ENCODE data around the gene MRPL28.

Gene MRPL28

GRCh38 chr16:354971-355461 is 15.3 kb downstream of the MRPL28 start:
- no peak overlapping the region for H3K4me3 ChIP-seq (ENCODE audit: low read length)
- DNase-seq (ENCODE audit: low read depth), result no peak
- no peak for TF ChIP-seq CTCF (IDR thresholded peaks at IDR 0.05; ENCODE audit: insufficient read depth, low read depth, low read length, missing control alignments)

- peak; percentile 97 for DNase-seq (ENCODE audit: low read depth)
- no peak overlapping the region for H3K4me3 ChIP-seq (ENCODE audit: low read length)
- TF ChIP-seq CTCF (IDR thresholded peaks at IDR 0.05; ENCODE audit: insufficient read depth, low read depth, low read length, missing control alignments), result no peak
These were observed 16.0 kb downstream of the MRPL28 start for GRCh38 chr16:354291-354881.

GRCh38 chr16:353404-354290 is 16.7 kb downstream of the MRPL28 start:
- DNase-seq (ENCODE audit: low read depth), result peak; percentile 34
- no peak for TF ChIP-seq CTCF (IDR thresholded peaks at IDR 0.05; ENCODE audit: insufficient read depth, low read depth, low read length, missing control alignments)
- peak overlapping the region; percentile 43 for H3K4me3 ChIP-seq (ENCODE audit: low read length)

GRCh38 chr16:352547-353403 is 17.6 kb downstream of the MRPL28 start, which contains the start of gene AXIN1:
Gene AXIN1 (minus strand): TSS chr16:352723. CDS start chr16:347025, 5,698 bp downstream.
- peak; percentile 22 for TF ChIP-seq CTCF (IDR thresholded peaks at IDR 0.05; ENCODE audit: insufficient read depth, low read depth, low read length, missing control alignments)
- peak; percentile 99 for DNase-seq (ENCODE audit: low read depth)
- peak within 1 kb of the TSS; percentile 65 for H3K4me3 ChIP-seq (ENCODE audit: low read length)

- H3K4me3 ChIP-seq (ENCODE audit: low read length), result peak overlapping the region; percentile 65
- TF ChIP-seq CTCF (IDR thresholded peaks at IDR 0.05; ENCODE audit: insufficient read depth, low read depth, low read length, missing control alignments), result no peak
- DNase-seq (ENCODE audit: low read depth), result peak; percentile 23
These were observed 18.4 kb downstream of the MRPL28 start for GRCh38 chr16:351804-352520.

GRCh38 chr16:350203-350602 is 20.1 kb downstream of the MRPL28 start:
- no peak overlapping the region for H3K4me3 ChIP-seq (ENCODE audit: low read length)
- DNase-seq (ENCODE audit: low read depth), result no peak
- no peak for TF ChIP-seq CTCF (IDR thresholded peaks at IDR 0.05; ENCODE audit: insufficient read depth, low read depth, low read length, missing control alignments)

Data from epithelial cell of esophagus (primary cell).